ENCODE data around the gene PTPRR.
"Not testable (repeated sequence)": the region's sequence is repeated elsewhere in the genome, so short reads cannot be mapped to it uniquely, and the experiment has no call there.

Gene PTPRR

GRCh38 chr12:70747445-70748260 is 172.9 kb downstream of the PTPRR start:
- DNase-seq (ENCODE audit: low spot score): no peak

- no peak for DNase-seq (ENCODE audit: low spot score)
Measured at GRCh38 chr12:70745048-70745447, 175.5 kb downstream of the PTPRR start.

GRCh38 chr12:70744178-70744577 is 176.4 kb downstream of the PTPRR start:
- no peak for DNase-seq (ENCODE audit: low spot score)

- DNase-seq (ENCODE audit: low spot score): no peak
Measured at GRCh38 chr12:70741256-70741655, 179.3 kb downstream of the PTPRR start.

DNA sequence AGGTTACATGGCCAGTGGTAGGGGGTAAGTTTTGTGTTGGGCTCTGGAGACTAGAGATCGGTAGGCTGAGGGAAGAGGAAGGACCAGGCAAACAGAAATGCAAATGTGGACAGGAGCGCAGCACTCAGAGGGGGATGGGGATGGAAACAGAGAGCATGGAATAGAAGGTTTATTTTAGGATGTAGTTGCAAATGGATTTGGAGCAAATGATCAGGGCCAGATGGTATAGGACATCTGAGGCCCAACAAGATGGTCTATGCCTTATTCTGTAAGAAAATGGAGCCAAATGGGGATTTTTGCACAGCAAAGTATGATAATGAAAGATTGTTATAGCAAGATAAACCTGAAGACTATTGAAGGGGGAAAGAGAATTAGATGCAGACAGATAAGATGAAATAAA is 180.8 kb downstream of the PTPRR start:
- peak; percentile 76 for DNase-seq (ENCODE audit: low spot score)

GRCh38 chr12:70736351-70737133 is 184.0 kb downstream of the PTPRR start:
- DNase-seq (ENCODE audit: low spot score): no peak

- not testable (repeated sequence) for DNase-seq (ENCODE audit: low spot score)
Measured at GRCh38 chr12:70735197-70735596, 185.3 kb downstream of the PTPRR start.

GRCh38 chr12:70733385-70733784 is 187.2 kb downstream of the PTPRR start:
- DNase-seq (ENCODE audit: low spot score): peak; percentile 90

DNA sequence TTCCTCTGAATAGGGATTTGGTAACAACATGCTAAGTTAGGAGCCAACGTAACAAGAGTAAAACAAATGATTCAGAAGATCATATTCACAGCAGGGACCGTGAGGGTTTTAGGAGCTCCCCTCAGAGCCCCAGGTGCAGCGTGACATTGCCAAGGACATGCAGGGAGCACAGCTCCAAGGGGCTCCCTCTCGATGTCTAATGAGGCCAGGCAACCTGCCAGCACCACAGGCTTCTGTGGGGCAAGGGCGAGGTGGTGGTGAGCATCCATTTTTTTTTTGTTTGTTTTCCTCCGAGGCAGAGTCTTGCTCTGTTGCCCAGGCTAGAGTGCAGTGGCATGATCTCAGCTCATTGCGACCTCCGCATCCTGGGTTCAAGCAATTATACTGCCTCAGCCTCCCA is 188.3 kb downstream of the PTPRR start:
- DNase-seq (ENCODE audit: low spot score): no peak

- DNase-seq (ENCODE audit: low spot score): no peak
Measured at GRCh38 chr12:70730675-70731180, 189.8 kb downstream of the PTPRR start.

DNA sequence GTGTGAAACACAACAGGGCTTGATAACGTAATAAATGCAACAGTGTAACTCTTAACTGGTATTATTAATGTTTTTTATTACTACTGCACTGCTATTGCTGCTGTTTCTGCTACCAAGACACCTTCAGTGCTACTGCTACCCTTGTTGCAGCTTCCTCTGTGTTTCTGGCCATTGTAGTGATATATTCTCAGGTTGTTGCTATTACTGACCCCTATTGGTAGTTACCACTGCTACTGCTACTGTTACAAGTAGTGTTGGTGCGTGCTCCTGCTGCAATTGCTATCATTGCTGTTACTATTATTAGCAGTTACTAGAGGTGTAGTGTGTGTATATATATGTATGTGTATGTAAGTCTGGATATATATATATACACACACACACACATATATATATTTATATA is 196.1 kb downstream of the PTPRR start:
- no peak for DNase-seq (ENCODE audit: low spot score)

DNA sequence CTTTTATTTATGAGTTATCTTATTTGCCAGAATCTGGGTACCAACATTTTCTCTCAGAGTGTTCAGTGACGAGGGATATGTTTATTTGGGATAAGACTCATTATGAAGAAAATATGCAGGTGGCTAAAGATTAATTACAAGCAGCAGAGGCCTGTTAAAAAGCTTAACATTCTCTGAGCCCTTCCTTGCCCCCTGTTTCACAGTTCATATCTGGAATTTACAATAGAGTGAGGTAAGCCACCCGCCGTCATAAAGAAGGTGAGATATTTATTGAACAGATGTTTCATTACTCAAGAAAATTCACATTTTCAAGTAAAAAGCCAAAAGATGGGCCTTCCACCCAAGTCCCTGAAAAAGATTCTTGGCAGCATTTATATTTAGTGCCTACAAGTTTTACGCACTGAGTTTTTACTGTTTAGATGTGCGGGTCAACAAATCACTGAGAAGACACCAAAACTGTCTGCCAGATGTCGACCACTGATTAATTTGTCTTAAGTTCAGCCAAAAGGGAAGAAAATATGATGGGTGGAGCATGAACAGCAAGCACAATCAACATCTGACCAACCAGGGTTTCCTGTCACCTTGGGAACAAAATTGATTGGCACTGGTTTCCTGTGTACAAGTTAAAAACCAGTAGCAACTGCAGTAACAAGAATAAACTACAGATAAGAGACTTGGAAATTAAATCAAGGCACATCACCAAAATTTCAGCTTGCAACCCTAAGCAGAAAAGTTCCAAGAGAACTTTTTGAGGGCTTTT is 197.8 kb downstream of the PTPRR start:
- DNase-seq (ENCODE audit: low spot score): no peak

- DNase-seq (ENCODE audit: low spot score): peak; percentile 50
Measured at GRCh38 chr12:70721656-70722357, 198.7 kb downstream of the PTPRR start.

- peak; percentile 57 for DNase-seq (ENCODE audit: low spot score)
Measured at GRCh38 chr12:70721216-70721615, 199.3 kb downstream of the PTPRR start.

DNA sequence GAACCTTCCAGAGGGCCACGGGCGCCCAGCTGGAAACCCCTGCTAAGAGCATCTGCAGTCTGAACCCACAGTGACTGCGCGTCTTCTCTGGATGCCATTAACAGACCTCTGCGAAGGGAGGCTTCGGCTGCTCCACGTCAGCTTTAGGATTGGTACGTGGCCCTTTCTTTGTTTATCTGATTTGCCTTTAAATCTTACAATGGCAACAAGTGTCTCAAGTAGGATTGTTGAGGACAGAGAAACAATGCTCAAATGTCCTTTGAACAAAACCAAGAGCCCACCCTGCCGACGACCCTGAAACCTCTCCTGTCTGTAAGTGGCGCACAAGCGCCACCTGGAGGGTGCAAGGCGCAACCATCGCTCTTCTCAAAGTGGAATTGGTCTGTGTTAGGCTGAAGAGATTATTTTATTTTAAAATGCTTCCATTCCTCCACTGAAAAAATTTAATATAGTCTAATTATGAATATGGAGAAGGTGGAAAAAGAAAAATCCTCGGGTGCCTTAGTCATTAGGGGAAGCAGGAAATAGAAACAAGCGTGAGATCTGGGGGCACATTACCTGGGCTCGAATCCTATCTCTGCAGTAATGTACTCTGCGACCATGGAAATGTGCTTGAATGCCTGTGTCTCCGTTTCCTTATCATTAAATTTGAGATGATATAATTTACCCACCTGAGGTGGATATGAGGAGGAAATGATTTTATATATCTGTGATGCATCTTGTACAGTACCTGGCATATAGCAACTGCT is 200.7 kb downstream of the PTPRR start:
- no peak for DNase-seq (ENCODE audit: low spot score)

DNA sequence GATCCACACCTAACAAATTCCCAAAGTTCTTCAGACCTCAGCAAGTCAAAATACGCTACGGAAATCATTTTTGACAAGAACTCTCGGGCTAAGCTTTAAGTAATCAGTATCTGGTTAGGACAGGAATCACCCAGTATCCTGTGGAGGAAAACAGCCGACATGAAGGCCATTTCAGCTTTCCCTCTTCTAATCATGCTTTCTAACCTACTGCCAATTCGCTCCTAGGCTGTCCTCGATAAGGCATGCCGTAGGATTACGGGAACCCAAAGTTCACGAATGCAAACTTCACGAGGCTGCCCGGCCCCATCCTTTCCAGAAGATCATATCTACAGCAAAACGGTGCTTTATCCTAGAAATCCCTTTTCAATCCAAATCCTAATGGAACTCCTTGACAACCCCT is 201.5 kb downstream of the PTPRR start:
- DNase-seq (ENCODE audit: low spot score): no peak

- no peak for DNase-seq (ENCODE audit: low spot score)
Measured at GRCh38 chr12:70711831-70712230, 208.7 kb downstream of the PTPRR start.

- DNase-seq (ENCODE audit: low spot score): no peak
Measured at GRCh38 chr12:70709022-70709421, 211.5 kb downstream of the PTPRR start.

DNA sequence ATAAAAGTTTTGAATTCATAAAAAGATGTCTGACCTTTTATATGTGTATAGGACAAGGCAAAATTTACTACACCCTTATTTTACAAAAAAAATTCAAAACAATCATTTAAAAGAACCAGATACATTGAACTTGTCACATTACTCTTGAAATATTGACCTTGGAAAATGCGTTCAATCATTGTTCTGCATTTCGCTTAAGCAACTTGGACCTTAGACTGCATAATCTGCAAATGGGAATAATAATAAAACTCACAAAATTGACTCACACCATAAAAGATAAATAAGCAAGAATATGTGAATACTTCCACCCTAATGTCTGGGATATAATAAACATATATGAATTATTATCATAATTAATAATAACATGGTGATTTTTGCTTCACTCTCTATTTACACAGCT is 213.9 kb downstream of the PTPRR start:
- DNase-seq (ENCODE audit: low spot score): no peak

GRCh38 chr12:70698345-70698744 is 222.2 kb downstream of the PTPRR start:
- no peak for DNase-seq (ENCODE audit: low spot score)
